HepG2 (cell line): ENCODE measurements around the gene MS4A6E. TPM values are rescaled to one million over a fixed set of nuclear protein-coding genes. Genes with fewer than 3 reads are reported as not detected.

Experiments used
- ATAC-seq: fragments of 200-7000 bp; cut with Tn5 transposase; 3 replicates; pipeline ENCODE4 v1.9.1; 2020; ENCODE audit warnings: mild to moderate bottlenecking, moderate library complexity
- BruUV-seq: library from RNA; stranded (reverse); fragments of 400-500 nt; replicated peaks from 2 replicates; lab custom pipeline; 2021; lab: Mats Ljungman, UMichigan
- CTCF ChIA-PET: fragments of 300-600 bp; formaldehyde crosslinking; extraction: SDS; loops from one replicate; lab custom pipeline; 2021; ENCODE audit warnings: low total read pairs, inconsistent platforms, low intra/inter-chr PET ratio; lab: Yijun Ruan, JAX
- POLR2A ChIA-PET: fragments of 350-600 bp; sonication (Branson Sonifier 250); formaldehyde crosslinking; loops from one replicate; lab custom pipeline; 2020; ENCODE audit warnings: antibody characterized with exemption, inconsistent platforms; lab: Yijun Ruan, JAX
- DNase-seq: peaks from one replicate; pipeline ENCODE4 v3.0.0-alpha.2; 2015; ENCODE audit warnings: low spot score
- FAIRE-seq: peaks from 3 replicates; lab custom pipeline; 2011; peaks lifted over from hg19 to GRCh38; lab: Jason Lieb, UNC
- H2AFZ ChIP-seq: one replicate; pipeline ENCODE4 v1.6.1; 2011; ENCODE audit warnings: low read length, inconsistent platforms
- H3K27ac ChIP-seq: fragments of 300-600 bp; 3 replicates; pipeline ENCODE4 v1.8.0; 2011; ENCODE audit warnings: mixed run types, mild to moderate bottlenecking, mixed read lengths, low read length, inconsistent platforms; ENCODE audit not compliant: insufficient read depth; ENCODE audit errors: extremely low read length
- H3K27me3 ChIP-seq, 2 experiments: fragments of 200-600 bp in 1 of 2; 2 replicates in 1 of 2; 3 replicates in 1 of 2; pipeline versions ENCODE4 v1.6.0 to v1.8.0; 2011; ENCODE audit warnings: low read length in 2 of 2, mild to moderate bottlenecking in 2 of 2, moderate library complexity in 2 of 2, inconsistent platforms in 1 of 2; ENCODE audit not compliant: insufficient read depth in 2 of 2, control insufficient read depth in 1 of 2
- H3K36me3 ChIP-seq, 2 experiments: fragments of 200-600 bp in 1 of 2; replicated peaks in 1 of 2; 2 replicates in 1 of 2; 3 replicates in 1 of 2; pipeline versions ENCODE4 v1.5.1 to v1.8.0; 2011; ENCODE audit warnings: low read length in 2 of 2, inconsistent platforms in 1 of 2; ENCODE audit not compliant: insufficient read depth in 2 of 2, control insufficient read depth in 1 of 2
- H3K4me1 ChIP-seq: 2 replicates; pipeline ENCODE4 v1.5.1; 2012; ENCODE audit warnings: low read length, inconsistent platforms; ENCODE audit not compliant: insufficient read depth
- H3K4me2 ChIP-seq: 2 replicates; pipeline ENCODE4 v1.6.0; 2011; ENCODE audit warnings: low read depth, low read length, inconsistent platforms
- H3K4me3 ChIP-seq, 3 experiments: fragments of 200-600 bp in 1 of 3; sonication (generic), shearing (Covaris generic) in 1 of 3; replicated peaks in 1 of 3; 2 replicates each; pipeline ENCODE4 v1.5.1; 2011 to 2016; ENCODE audit warnings: low read length in 3 of 3, inconsistent platforms in 2 of 3, low read depth in 2 of 3, mild to moderate bottlenecking in 2 of 3, control low read depth in 1 of 3, mixed read lengths in 1 of 3; ENCODE audit not compliant: insufficient read depth in 1 of 3
- H3K79me2 ChIP-seq: one replicate; pipeline ENCODE4 v1.6.1; 2011; ENCODE audit warnings: low read length, inconsistent platforms; ENCODE audit not compliant: insufficient read depth
- H3K9ac ChIP-seq: 2 replicates; pipeline ENCODE4 v1.6.0; 2011; ENCODE audit warnings: mild to moderate bottlenecking, low read depth, low read length, inconsistent platforms; ENCODE audit not compliant: insufficient read depth
- H3K9me3 ChIP-seq: 2 replicates; pipeline ENCODE4 v1.5.1; 2012; ENCODE audit warnings: mild to moderate bottlenecking, low read length
- H4K20me1 ChIP-seq: 2 replicates; pipeline ENCODE4 v1.6.0; 2011; ENCODE audit warnings: inconsistent platforms, mild to moderate bottlenecking, low read length, moderate library complexity; ENCODE audit not compliant: insufficient read depth
- CBX2 ChIP-seq, 2 experiments: fragments of 200-600 bp in 1 of 2; sonication (generic); formaldehyde crosslinking in 1 of 2; IDR thresholded peaks; 2 replicates each; pipeline versions ENCODE4 v1.7.0 to v1.8.1; 2018 to 2022; ENCODE audit warnings: low read depth in 2 of 2, low read length in 1 of 2, mild to moderate bottlenecking in 1 of 2, missing genetic modification reagents in 1 of 2
- CEBPB ChIP-seq: IDR thresholded peaks from 2 replicates; pipeline ENCODE4 v1.6.1; 2011; ENCODE audit warnings: low read depth, low read length, improper control_type of control experiment, borderline replicate concordance
- ZMYM3 ChIP-seq: sonication (generic); formaldehyde crosslinking; IDR thresholded peaks from 2 replicates; pipeline ENCODE4 v1.5.1; 2020; ENCODE audit warnings: mild to moderate bottlenecking, missing genetic modification reagents
- ZNF160 ChIP-seq: sonication (generic); formaldehyde crosslinking; IDR thresholded peaks from 2 replicates; pipeline ENCODE4 v1.8.0; 2022; ENCODE audit warnings: mild to moderate bottlenecking, inconsistent platforms, missing genetic modification reagents
- ZNF83 ChIP-seq: sonication (generic); formaldehyde crosslinking; IDR thresholded peaks from 2 replicates; pipeline ENCODE4 v1.4.0; 2020; ENCODE audit warnings: missing genetic modification reagents, mild to moderate bottlenecking, borderline replicate concordance
- in situ Hi-C: cut with HindIII; loops from 2 replicates; pipeline ENCODE4 v1.10.0; 2017; ENCODE audit warnings: low pct_unique_long_range_greater_than_20kb; ENCODE audit not compliant: extremely low pct_ligation_motif_present
- intact Hi-C: fragments of 100-400 bp; cut with micrococcal nuclease; formaldehyde crosslinking; loops from one replicate; pipeline ENCODE4 v1.10.0; 2022; ENCODE audit not compliant: unreplicated experiment
- polyA plus RNA-seq, 8 experiments: library from polyadenylated mRNA; depleted of rRNA in 3 of 8; stranded (reverse) in 7 of 8; unstranded in 1 of 8; fragments of >200 nt; fragmentation: Illumina TruSeq in 4 of 8; extraction: Trizol in 4 of 8; gene quantifications; 2 replicates each; pipeline versions ENCODE4 v1.2.1 to v1.2.3, GENCODE V29; 2011 to 2016; ENCODE audit warnings: low read depth in 4 of 8, missing spikeins in 1 of 8, mixed read lengths in 1 of 8; ENCODE audit not compliant: insufficient read depth in 1 of 8
- total RNA-seq, 5 experiments: library from RNA; depleted of rRNA; stranded (reverse); fragments of >200 nt; fragmentation: Illumina TruSeq; extraction: Trizol; gene quantifications; 2 replicates each; pipeline ENCODE4 v1.2.3, GENCODE V29; 2016; ENCODE audit warnings: low read depth in 1 of 5
- TF ChIP-seq, protein P1 (sequence below): sonication (generic); formaldehyde crosslinking; IDR thresholded peaks from 2 replicates; pipeline ENCODE4 v1.4.0; 2020; ENCODE audit warnings: mild to moderate bottlenecking, missing genetic modification reagents
- TF ChIP-seq, protein P2 (sequence below): sonication (generic); formaldehyde crosslinking; IDR thresholded peaks from 2 replicates; pipeline ENCODE4 v1.5.0; 2020; ENCODE audit warnings: missing genetic modification reagents

The MS4A6E gene
- total and polyA plus RNA-seq, 2 of the 13 experiments (the other 11 are each of a cell fraction or from before 2014, with no cell fraction given) = not detected

DNA sequence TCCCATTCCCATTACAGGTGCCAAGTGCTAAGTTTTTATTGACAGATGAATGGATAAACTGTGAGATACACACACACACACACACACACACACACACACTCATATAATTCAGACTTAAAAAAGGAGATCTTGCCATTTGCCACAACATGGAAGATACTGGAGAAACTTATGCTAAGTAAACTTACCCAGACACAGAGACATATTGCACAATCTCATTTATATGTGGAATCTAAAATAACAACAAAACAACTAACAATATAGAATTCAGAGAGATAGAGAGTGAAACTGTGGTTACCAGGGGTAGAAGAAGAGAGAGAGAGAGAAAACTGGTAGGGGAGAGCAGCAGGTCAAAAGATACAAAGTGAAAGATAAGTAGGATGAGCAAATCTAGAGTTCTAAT lies 1.4 kb downstream of the MS4A6E start:
- no peak for FAIRE-seq
- no peaks in the 10 kb centered on the region for H3K9me3 ChIP-seq
- BruUV-seq = no TSS peak
- TF ChIP-seq, protein P1, sequence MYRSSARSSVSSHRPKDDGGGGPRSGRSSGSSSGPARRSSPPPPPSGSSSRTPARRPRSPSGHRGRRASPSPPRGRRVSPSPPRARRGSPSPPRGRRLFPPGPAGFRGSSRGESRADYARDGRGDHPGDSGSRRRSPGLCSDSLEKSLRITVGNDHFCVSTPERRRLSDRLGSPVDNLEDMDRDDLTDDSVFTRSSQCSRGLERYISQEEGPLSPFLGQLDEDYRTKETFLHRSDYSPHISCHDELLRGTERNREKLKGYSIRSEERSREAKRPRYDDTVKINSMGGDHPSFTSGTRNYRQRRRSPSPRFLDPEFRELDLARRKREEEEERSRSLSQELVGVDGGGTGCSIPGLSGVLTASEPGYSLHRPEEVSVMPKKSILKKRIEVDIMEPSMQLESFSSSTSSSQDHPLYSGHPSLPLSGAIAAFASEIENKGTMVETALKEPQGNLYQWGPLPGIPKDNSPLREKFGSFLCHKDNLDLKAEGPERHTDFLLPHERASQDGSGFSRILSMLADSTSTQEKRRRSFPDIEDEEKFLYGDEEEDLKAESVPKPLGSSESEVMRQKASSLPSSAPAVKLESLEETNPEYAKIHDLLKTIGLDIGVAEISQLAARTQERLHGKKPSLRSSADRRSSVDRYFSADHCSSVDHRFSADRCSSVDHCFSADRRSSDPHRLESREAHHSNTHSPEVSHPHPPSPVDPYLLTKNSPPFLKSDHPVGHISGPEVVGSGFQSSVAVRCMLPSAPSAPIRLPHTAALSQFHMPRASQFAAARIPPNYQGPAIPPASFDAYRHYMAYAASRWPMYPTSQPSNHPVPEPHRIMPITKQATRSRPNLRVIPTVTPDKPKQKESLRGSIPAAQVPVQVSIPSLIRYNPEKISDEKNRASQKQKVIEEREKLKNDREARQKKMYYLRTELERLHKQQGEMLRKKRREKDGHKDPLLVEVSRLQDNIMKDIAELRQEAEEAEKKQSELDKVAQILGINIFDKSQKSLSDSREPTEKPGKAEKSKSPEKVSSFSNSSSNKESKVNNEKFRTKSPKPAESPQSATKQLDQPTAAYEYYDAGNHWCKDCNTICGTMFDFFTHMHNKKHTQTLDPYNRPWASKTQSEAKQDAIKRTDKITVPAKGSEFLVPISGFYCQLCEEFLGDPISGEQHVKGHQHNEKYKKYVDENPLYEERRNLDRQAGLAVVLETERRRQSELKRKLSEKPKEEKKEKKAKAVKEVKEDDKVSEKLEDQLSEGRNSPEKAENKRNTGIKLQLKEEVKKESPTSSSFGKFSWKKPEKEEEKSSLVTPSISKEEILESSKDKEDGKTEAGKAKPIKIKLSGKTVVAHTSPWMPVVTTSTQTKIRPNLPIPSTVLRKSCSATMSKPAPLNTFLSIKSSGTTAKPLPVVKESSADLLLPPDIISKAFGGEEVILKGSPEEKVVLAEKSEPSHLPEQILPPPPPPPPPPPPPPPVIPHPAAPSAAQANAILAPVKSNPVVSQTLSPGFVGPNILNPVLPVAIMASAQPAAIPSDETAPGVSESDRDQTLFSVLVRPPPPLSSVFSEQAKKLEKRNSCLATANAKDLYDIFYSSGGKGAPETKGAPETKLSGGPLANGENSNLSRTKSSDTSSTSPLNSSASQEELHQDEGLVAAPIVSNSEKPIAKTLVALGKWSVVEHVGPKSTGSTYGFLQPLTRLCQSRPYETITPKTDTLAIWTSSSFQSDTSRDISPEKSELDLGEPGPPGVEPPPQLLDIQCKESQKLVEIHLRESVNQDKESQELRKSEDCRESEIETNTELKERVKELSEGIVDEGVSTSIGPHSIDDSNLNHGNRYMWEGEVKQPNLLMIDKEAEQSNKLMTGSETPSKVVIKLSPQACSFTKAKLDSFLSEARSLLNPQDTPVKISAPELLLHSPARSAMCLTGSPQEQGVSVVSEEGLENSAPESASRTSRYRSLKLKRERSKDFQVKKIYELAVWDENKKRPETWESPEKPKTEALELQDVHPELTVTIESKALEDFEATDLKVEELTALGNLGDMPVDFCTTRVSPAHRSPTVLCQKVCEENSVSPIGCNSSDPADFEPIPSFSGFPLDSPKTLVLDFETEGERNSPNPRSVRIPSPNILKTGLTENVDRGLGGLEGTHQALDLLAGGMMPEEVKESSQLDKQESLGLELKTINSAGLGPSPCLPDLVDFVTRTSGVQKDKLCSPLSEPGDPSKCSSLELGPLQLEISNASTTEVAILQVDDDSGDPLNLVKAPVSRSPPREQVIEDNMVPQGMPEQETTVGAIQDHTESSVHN = no peak
- no peak for TF ChIP-seq ZNF83 (CRISPR knock-in tag)
- TF ChIP-seq, protein P2, sequence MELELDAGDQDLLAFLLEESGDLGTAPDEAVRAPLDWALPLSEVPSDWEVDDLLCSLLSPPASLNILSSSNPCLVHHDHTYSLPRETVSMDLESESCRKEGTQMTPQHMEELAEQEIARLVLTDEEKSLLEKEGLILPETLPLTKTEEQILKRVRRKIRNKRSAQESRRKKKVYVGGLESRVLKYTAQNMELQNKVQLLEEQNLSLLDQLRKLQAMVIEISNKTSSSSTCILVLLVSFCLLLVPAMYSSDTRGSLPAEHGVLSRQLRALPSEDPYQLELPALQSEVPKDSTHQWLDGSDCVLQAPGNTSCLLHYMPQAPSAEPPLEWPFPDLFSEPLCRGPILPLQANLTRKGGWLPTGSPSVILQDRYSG (CRISPR knock-in tag) = no peak
- TF ChIP-seq ZNF160 = no peak
- no peak for TF ChIP-seq ZMYM3 (CRISPR knock-in tag)
- no peak for TF ChIP-seq CBX2 (IDR thresholded peaks at IDR 0.05; ENCODE audit: low read depth, low read length)
- TF ChIP-seq CBX2 (CRISPR knock-in tag; IDR thresholded peaks at IDR 0.05; ENCODE audit: low read depth) = no peak
- peak; percentile 28; the same call in 1 of the 2 replicates for TF ChIP-seq CEBPB
- in situ Hi-C loops (loop anchor here (25.0 kb wide), 1 partner anchor 159 kb away; the partner anchor contains the start of gene MS4A12), intact Hi-C loops (no loop called here)
- no peaks in the 10 kb centered on the region for H3K27me3 ChIP-seq
- no peaks in the 10 kb centered on the region for H4K20me1 ChIP-seq
- no peaks in the 10 kb centered on the region for H3K36me3 ChIP-seq
- no peak overlapping the region for H3K9ac ChIP-seq
- H2AFZ ChIP-seq = no peak overlapping the region
- ATAC-seq = no peak
- no peak overlapping the region for H3K4me2 ChIP-seq
- no peak for DNase-seq
- H3K4me3 ChIP-seq = no peak overlapping the region
- CTCF ChIA-PET = no interaction called here
- H3K27ac ChIP-seq = no peak overlapping the region
- no peaks in the 10 kb centered on the region for H3K79me2 ChIP-seq
- POLR2A ChIA-PET = no interaction called here
- H3K4me1 ChIP-seq = no peaks in the 10 kb centered on the region
